OCI-LY3 (cell line): ENCODE results near the gene C4orf36.

Experiments used
- H2AFZ ChIP-seq: fragments of 200-600, 300-600 bp; shearing (Covaris generic); 2 replicates; pipeline ENCODE4 v1.6.0; 2014; ENCODE audit warnings: antibody characterized with exemption, low read depth, low read length
- H3K27ac ChIP-seq: fragments of 200-600, 300-600 bp; sonication (generic); 2 replicates; pipeline ENCODE4 v1.5.1; 2014; ENCODE audit warnings: mild to moderate bottlenecking, low read length, moderate library complexity, mixed read lengths
- H3K27me3 ChIP-seq: fragments of 200-600, 300-600 bp; sonication (generic); 2 replicates; pipeline ENCODE4 v1.6.1; 2014; ENCODE audit warnings: low read depth, low read length, mixed read lengths
- H3K36me3 ChIP-seq: fragments of 200-600, 300-600 bp; sonication (generic); replicated peaks from 2 replicates; pipeline ENCODE3; 2014; ENCODE audit warnings: low read depth, low read length, mixed read lengths
- H3K4me1 ChIP-seq: fragments of 300-600, 200-600 bp; sonication (generic); 2 replicates; pipeline ENCODE4 v1.6.1; 2014; ENCODE audit warnings: low read length, mixed read lengths
- H3K4me2 ChIP-seq: fragments of 200-600, 300-600 bp; sonication (generic); 2 replicates; pipeline ENCODE4 v1.6.1; 2014; ENCODE audit warnings: low read length, mixed read lengths
- H3K4me3 ChIP-seq: fragments of 300-600, 200-600 bp; sonication (generic); 2 replicates; pipeline ENCODE4 v1.5.1; 2014; ENCODE audit warnings: antibody characterized with exemption, mild to moderate bottlenecking, low read length, moderate library complexity
- H3K79me2 ChIP-seq: fragments of 300-600, 200-600 bp; shearing (Covaris generic); 2 replicates; pipeline ENCODE4 v1.6.1; 2014; ENCODE audit warnings: mild to moderate bottlenecking, low read length, mixed read lengths
- H3K9ac ChIP-seq: fragments of 300-600, 200-600 bp; shearing (Covaris generic); 2 replicates; pipeline ENCODE4 v1.6.0; 2014; ENCODE audit warnings: mild to moderate bottlenecking, low read length, moderate library complexity
- H3K9me3 ChIP-seq: fragments of 200-600, 300-600 bp; shearing (Covaris generic); 2 replicates; pipeline ENCODE4 v1.6.1; 2014; ENCODE audit warnings: low read length, mixed read lengths; ENCODE audit not compliant: insufficient read depth
- H4K20me1 ChIP-seq: fragments of 200-600, 300-600 bp; sonication (generic); 2 replicates; pipeline ENCODE4 v1.6.1; 2016; ENCODE audit warnings: low read length, mixed read lengths; ENCODE audit not compliant: insufficient read depth
- CTCF ChIP-seq: fragments of 200-600, 300-600 bp; sonication (generic); IDR thresholded peaks from 2 replicates; pipeline ENCODE4 v1.5.1; 2014; ENCODE audit warnings: antibody characterized with exemption, low read length, low read depth
- EZH2phosphoT487 ChIP-seq: fragments of 200-600 bp; shearing (Covaris generic); IDR thresholded peaks from 2 replicates; pipeline ENCODE4 v1.6.1; 2018; ENCODE audit warnings: antibody characterized with exemption, mixed run types, low read depth

Gene C4orf36

GRCh38 chr4:86938771-86939520 lies 46.7 kb upstream of the C4orf36 start:
- Histone ChIP-seq H3K27ac (peak overlapping the region; percentile 44), H3K79me2 (peaks cover 71% of the 10 kb centered on the region), H4K20me1 (peaks cover 39% of the 10 kb centered on the region), H3K27me3 (no peaks in the 10 kb centered on the region), H3K4me3 (peak overlapping the region; percentile 23), H3K4me1 (peaks cover 37% of the 10 kb centered on the region), H3K36me3 (no peaks in the 10 kb centered on the region), H2AFZ (no peak overlapping the region), H3K9me3 (no peaks in the 10 kb centered on the region), H3K9ac (peak overlapping the region; percentile 19; the same call in 1 of the 2 replicates), H3K4me2 (peak overlapping the region; percentile 59)
- TF ChIP-seq CTCF (no peak), EZH2phosphoT487 (no peak)

GRCh38 chr4:86935853-86936733 lies 43.9 kb upstream of the C4orf36 start:
- Histone ChIP-seq H3K27ac (peak overlapping the region; percentile 86), H2AFZ (peak overlapping the region; percentile 39), H3K79me2 (peaks cover 50% of the 10 kb centered on the region), H3K9me3 (no peaks in the 10 kb centered on the region), H3K36me3 (no peaks in the 10 kb centered on the region), H3K9ac (peak overlapping the region; percentile 97), H3K4me2 (peak overlapping the region; percentile 94), H3K4me3 (peak overlapping the region; percentile 98), H3K27me3 (no peaks in the 10 kb centered on the region), H4K20me1 (peaks cover 25% of the 10 kb centered on the region; the same call in 1 of the 2 replicates), H3K4me1 (peaks cover 40% of the 10 kb centered on the region)
- TF ChIP-seq EZH2phosphoT487 (no peak), CTCF (peak; percentile 47)

- peaks cover 45% of the 10 kb centered on the region for H3K79me2 ChIP-seq
- H3K9ac ChIP-seq: peak overlapping the region; percentile 97
- peak overlapping the region; percentile 86 for H3K27ac ChIP-seq
- H3K36me3 ChIP-seq: no peaks in the 10 kb centered on the region
- TF ChIP-seq EZH2phosphoT487 (no peak), CTCF (no peak)
- H3K27me3 ChIP-seq: no peaks in the 10 kb centered on the region
- peak overlapping the region; percentile 39 for H2AFZ ChIP-seq
- peaks cover 39% of the 10 kb centered on the region for H3K4me1 ChIP-seq
- H3K4me2 ChIP-seq: peak overlapping the region; percentile 94
- H4K20me1 ChIP-seq: peaks cover 20% of the 10 kb centered on the region; the same call in 1 of the 2 replicates
- no peaks in the 10 kb centered on the region for H3K9me3 ChIP-seq
- H3K4me3 ChIP-seq: peak overlapping the region; percentile 98
Observed at GRCh38 chr4:86935566-86935852, 43.3 kb upstream of the C4orf36 start.
